PFSK-1 (cell line): ENCODE measurements around the gene BCAP29.

ENCODE experiments used
- FOXP2 ChIP-seq: optimal IDR thresholded peaks from 2 replicates; pipeline ENCODE3; 2011; ENCODE audit warnings: borderline replicate concordance, control low read depth, inconsistent platforms; ENCODE audit not compliant: insufficient read depth; ENCODE audit errors: extremely low read length, extremely low read depth
- POLR2AphosphoS5 ChIP-seq: IDR thresholded peaks from 2 replicates; pipeline ENCODE4 v1.6.1; 2012; ENCODE audit warnings: low read depth, mild to moderate bottlenecking, control low read depth, low read length, moderate library complexity
- SIN3A ChIP-seq: IDR thresholded peaks from 2 replicates; pipeline ENCODE4 v1.6.1; 2012; ENCODE audit warnings: mild to moderate bottlenecking, low read length, moderate library complexity, borderline replicate concordance; ENCODE audit not compliant: insufficient read depth
- TAF1 ChIP-seq: IDR thresholded peaks from 2 replicates; pipeline ENCODE4 v1.6.1; 2012; ENCODE audit warnings: low read length, control low read depth, borderline replicate concordance; ENCODE audit not compliant: insufficient read depth
- TF ChIP-seq, protein P1 (sequence below), 2 experiments: IDR thresholded peaks; 2 replicates each; pipeline versions ENCODE4 v1.6.1 to v1.8.0; 2011 to 2012; ENCODE audit warnings: low read depth in 2 of 2, low read length in 2 of 2, control low read depth in 1 of 2, inconsistent platforms in 1 of 2, mild to moderate bottlenecking in 1 of 2, moderate library complexity in 1 of 2; ENCODE audit not compliant: insufficient read depth in 1 of 2

BCAP29 gene

DNA sequence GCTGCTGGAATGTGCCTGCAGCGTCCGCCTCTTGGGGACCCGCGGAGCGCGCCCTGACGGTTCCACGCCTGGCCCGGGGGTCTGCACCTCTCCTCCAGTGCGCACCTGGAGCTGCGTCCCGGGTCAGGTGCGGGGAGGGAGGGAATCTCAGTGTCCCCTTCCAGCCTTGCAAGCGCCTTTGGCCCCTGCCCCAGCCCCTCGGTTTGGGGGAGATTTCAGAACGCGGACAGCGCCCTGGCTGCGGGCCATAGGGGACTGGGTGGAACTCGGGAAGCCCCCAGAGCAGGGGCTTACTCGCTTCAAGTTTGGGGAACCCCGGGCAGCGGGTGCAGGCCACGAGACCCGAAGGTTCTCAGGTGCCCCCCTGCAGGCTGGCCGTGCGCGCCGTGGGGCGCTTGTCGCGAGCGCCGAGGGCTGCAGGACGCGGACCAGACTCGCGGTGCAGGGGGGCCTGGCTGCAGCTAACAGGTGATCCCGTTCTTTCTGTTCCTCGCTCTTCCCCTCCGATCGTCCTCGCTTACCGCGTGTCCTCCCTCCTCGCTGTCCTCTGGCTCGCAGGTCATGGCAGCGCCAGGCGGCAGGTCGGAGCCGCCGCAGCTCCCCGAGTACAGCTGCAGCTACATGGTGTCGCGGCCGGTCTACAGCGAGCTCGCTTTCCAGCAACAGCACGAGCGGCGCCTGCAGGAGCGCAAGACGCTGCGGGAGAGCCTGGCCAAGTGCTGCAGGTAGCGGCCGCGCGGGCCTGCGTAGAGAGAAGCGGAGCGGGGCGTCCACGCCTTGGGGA, 81.2 kb downstream of the BCAP29 start:
- TF ChIP-seq, protein P1, sequence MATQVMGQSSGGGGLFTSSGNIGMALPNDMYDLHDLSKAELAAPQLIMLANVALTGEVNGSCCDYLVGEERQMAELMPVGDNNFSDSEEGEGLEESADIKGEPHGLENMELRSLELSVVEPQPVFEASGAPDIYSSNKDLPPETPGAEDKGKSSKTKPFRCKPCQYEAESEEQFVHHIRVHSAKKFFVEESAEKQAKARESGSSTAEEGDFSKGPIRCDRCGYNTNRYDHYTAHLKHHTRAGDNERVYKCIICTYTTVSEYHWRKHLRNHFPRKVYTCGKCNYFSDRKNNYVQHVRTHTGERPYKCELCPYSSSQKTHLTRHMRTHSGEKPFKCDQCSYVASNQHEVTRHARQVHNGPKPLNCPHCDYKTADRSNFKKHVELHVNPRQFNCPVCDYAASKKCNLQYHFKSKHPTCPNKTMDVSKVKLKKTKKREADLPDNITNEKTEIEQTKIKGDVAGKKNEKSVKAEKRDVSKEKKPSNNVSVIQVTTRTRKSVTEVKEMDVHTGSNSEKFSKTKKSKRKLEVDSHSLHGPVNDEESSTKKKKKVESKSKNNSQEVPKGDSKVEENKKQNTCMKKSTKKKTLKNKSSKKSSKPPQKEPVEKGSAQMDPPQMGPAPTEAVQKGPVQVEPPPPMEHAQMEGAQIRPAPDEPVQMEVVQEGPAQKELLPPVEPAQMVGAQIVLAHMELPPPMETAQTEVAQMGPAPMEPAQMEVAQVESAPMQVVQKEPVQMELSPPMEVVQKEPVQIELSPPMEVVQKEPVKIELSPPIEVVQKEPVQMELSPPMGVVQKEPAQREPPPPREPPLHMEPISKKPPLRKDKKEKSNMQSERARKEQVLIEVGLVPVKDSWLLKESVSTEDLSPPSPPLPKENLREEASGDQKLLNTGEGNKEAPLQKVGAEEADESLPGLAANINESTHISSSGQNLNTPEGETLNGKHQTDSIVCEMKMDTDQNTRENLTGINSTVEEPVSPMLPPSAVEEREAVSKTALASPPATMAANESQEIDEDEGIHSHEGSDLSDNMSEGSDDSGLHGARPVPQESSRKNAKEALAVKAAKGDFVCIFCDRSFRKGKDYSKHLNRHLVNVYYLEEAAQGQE (IDR thresholded peaks at IDR 0.05; ENCODE audit: insufficient read depth in 1 of 2, low read depth in 2 of 2, low read length in 2 of 2), result peak; percentile 81 to 91
- peak; percentile 47 for TF ChIP-seq FOXP2
- no peak for TF ChIP-seq TAF1

GRCh38 chr7:107661865-107662379, 81.9 kb downstream of the BCAP29 start:
- TF ChIP-seq FOXP2 (peak; percentile 1), SIN3A (no peak)

DNA sequence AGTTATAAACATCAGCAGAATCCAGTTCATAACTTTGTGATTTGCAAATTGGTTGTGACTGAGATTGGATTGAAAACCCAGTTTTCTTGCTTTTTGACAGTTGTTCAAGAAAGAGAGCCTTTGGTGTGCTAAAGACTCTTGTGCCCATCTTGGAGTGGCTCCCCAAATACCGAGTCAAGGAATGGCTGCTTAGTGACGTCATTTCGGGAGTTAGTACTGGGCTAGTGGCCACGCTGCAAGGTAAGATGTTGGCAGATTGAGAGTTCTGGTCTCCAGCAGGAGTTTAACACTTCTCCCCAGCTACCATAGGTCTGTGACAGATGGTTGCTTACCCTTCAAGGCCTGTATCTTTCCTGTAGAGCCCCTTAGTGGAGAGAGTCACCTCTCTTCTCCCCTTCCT, 83.2 kb downstream of the BCAP29 start:
- TF ChIP-seq FOXP2 (no peak), SIN3A (no peak), TAF1 (no peak), POLR2AphosphoS5 (no peak)
- TF ChIP-seq, protein P1 (IDR thresholded peaks at IDR 0.05; ENCODE audit: insufficient read depth in 1 of 2, low read depth in 2 of 2, low read length in 2 of 2), result no peak

GRCh38 chr7:107666790-107667189, 86.7 kb downstream of the BCAP29 start:
- no peak for TF ChIP-seq TAF1
- no peak for TF ChIP-seq SIN3A
- TF ChIP-seq, protein P1 (IDR thresholded peaks at IDR 0.05; ENCODE audit: insufficient read depth in 1 of 2, low read depth in 2 of 2, low read length in 2 of 2), result no peak
- no peak for TF ChIP-seq FOXP2
- TF ChIP-seq POLR2AphosphoS5, result no peak

GRCh38 chr7:107667341-107667740, 87.3 kb downstream of the BCAP29 start:
- TF ChIP-seq FOXP2, result no peak
- TF ChIP-seq SIN3A, result no peak
- TF ChIP-seq TAF1, result no peak
- TF ChIP-seq POLR2AphosphoS5, result no peak
- TF ChIP-seq, protein P1 (IDR thresholded peaks at IDR 0.05; ENCODE audit: insufficient read depth in 1 of 2, low read depth in 2 of 2, low read length in 2 of 2), result no peak
